Neural cell (in vitro differentiated cells): ENCODE data around the gene PRSS27.
"Not testable (repeated sequence)": the region's sequence is repeated elsewhere in the genome, so short reads cannot be mapped to it uniquely, and the experiment has no call there.

ENCODE experiments used
- CTCF ChIP-seq: fragments of 450-650 bp; IDR thresholded peaks from 2 replicates; pipeline ENCODE4 v1.5.1; 2014; ENCODE audit warnings: antibody characterized with exemption, mild to moderate bottlenecking, moderate library complexity; ENCODE audit not compliant: poor library complexity, severe bottlenecking
- EZH2 ChIP-seq: fragments of 200-600, 300-800 bp; shearing (Covaris generic), sonication (generic); IDR thresholded peaks from 2 replicates; pipeline ENCODE4 v1.6.1; 2014; ENCODE audit warnings: antibody characterized with exemption, low read length, borderline replicate concordance, mild to moderate bottlenecking; ENCODE audit not compliant: insufficient read depth, poor library complexity, severe bottlenecking

GRCh38 chr16:2669587-2669986 is 50.4 kb downstream of the PRSS27 start:
- TF ChIP-seq CTCF, EZH2: not testable (repeated sequence)
